Endothelial cell (in vitro differentiated cells): ENCODE measurements around the gene ZBTB20. TPM values are rescaled to one million over a fixed set of nuclear protein-coding genes. Genes with fewer than 3 reads are reported as not detected.

ENCODE experiments used
- DNase-seq: peaks from one replicate; pipeline ENCODE4 v3.0.0; 2021; ENCODE audit warnings: low spot score
- H3K27ac Mint-ChIP-seq: one replicate; pipeline ENCODE4 v1.8.0; 2021; ENCODE audit warnings: mixed read lengths, inconsistent platforms; ENCODE audit not compliant: unreplicated experiment
- H3K27me3 Mint-ChIP-seq: one replicate; pipeline ENCODE4 v1.8.0; 2021; ENCODE audit warnings: mild to moderate bottlenecking, moderate library complexity, mixed read lengths, inconsistent platforms; ENCODE audit not compliant: unreplicated experiment
- H3K36me3 Mint-ChIP-seq: one replicate; pipeline ENCODE4 v1.8.0; 2021; ENCODE audit warnings: mild to moderate bottlenecking, low read depth, mixed read lengths, inconsistent platforms; ENCODE audit not compliant: unreplicated experiment
- H3K4me1 Mint-ChIP-seq: one replicate; pipeline ENCODE4 v1.8.0; 2021; ENCODE audit warnings: mild to moderate bottlenecking, mixed read lengths, inconsistent platforms; ENCODE audit not compliant: unreplicated experiment
- H3K4me3 Mint-ChIP-seq: one replicate; pipeline ENCODE4 v1.8.0; 2021; ENCODE audit warnings: mild to moderate bottlenecking, mixed read lengths, inconsistent platforms; ENCODE audit not compliant: unreplicated experiment
- H3K9me3 Mint-ChIP-seq: one replicate; pipeline ENCODE4 v1.8.0; 2021; ENCODE audit warnings: mixed read lengths, inconsistent platforms; ENCODE audit not compliant: unreplicated experiment
- CTCF ChIP-seq: fragments of 200-600 bp; sonication (generic); IDR thresholded peaks from one replicate; pipeline ENCODE4 v1.5.0; 2021; ENCODE audit warnings: antibody characterized with exemption; ENCODE audit not compliant: unreplicated experiment
- total RNA-seq: library from RNA; stranded (reverse); fragmentation: NEBNext Ultra II Directional; extraction: Animal tissue kit (Norgen Biotek cat#: 25700); gene quantifications from one replicate; pipeline ENCODE4 v1.2.1, GENCODE V29; 2021; ENCODE audit not compliant: unreplicated experiment

The ZBTB20 gene
- total RNA-seq, 1 donor from 2014 or later = 4.2 TPM

GRCh38 chr3:114850898-114851297 is 296.2 kb downstream of the ZBTB20 start:
- no peak overlapping the region for H3K27ac Mint-ChIP-seq
- no peaks in the 10 kb centered on the region for H3K36me3 Mint-ChIP-seq
- TF ChIP-seq CTCF = no peak
- H3K4me1 Mint-ChIP-seq = no peaks in the 10 kb centered on the region
- no peak overlapping the region for H3K4me3 Mint-ChIP-seq
- DNase-seq = no peak
- no peaks in the 10 kb centered on the region for H3K27me3 Mint-ChIP-seq
- H3K9me3 Mint-ChIP-seq = no peaks in the 10 kb centered on the region

GRCh38 chr3:114848643-114849350 is 298.3 kb downstream of the ZBTB20 start:
- DNase-seq = no peak
- H3K4me3 Mint-ChIP-seq = no peak overlapping the region
- no peak for TF ChIP-seq CTCF
- no peaks in the 10 kb centered on the region for H3K36me3 Mint-ChIP-seq
- no peaks in the 10 kb centered on the region for H3K27me3 Mint-ChIP-seq
- no peaks in the 10 kb centered on the region for H3K9me3 Mint-ChIP-seq
- no peak overlapping the region for H3K27ac Mint-ChIP-seq
- no peaks in the 10 kb centered on the region for H3K4me1 Mint-ChIP-seq

- DNase-seq = no peak
- Mint-ChIP-seq H3K4me1 (no peaks in the 10 kb centered on the region), H3K27ac (no peak overlapping the region), H3K4me3 (no peak overlapping the region), H3K36me3 (peaks cover under 1% of the 10 kb centered on the region), H3K27me3 (no peaks in the 10 kb centered on the region), H3K9me3 (no peaks in the 10 kb centered on the region)
- no peak for TF ChIP-seq CTCF
These were observed 299.0 kb downstream of the ZBTB20 start for GRCh38 chr3:114848082-114848481.

GRCh38 chr3:114847564-114847963 is 299.5 kb downstream of the ZBTB20 start:
- no peak for DNase-seq
- TF ChIP-seq CTCF = no peak
- H3K27ac Mint-ChIP-seq = no peak overlapping the region
- H3K4me1 Mint-ChIP-seq = no peaks in the 10 kb centered on the region
- peaks cover 4% of the 10 kb centered on the region for H3K36me3 Mint-ChIP-seq
- no peaks in the 10 kb centered on the region for H3K27me3 Mint-ChIP-seq
- no peaks in the 10 kb centered on the region for H3K9me3 Mint-ChIP-seq
- no peak overlapping the region for H3K4me3 Mint-ChIP-seq

GRCh38 chr3:114846779-114847178 is 300.3 kb downstream of the ZBTB20 start:
- Mint-ChIP-seq H3K4me1 (no peaks in the 10 kb centered on the region), H3K27ac (no peak overlapping the region), H3K27me3 (no peaks in the 10 kb centered on the region), H3K4me3 (no peak overlapping the region), H3K9me3 (no peaks in the 10 kb centered on the region), H3K36me3 (peaks cover 4% of the 10 kb centered on the region)
- DNase-seq = no peak
- no peak for TF ChIP-seq CTCF
